ENCODE data around the gene NPAS3. TPM values are rescaled to one million over a fixed set of nuclear protein-coding genes. Genes with fewer than 3 reads are reported as not detected.

Gene NPAS3
- total and polyA plus RNA-seq, 2 of the 13 experiments (the other 11 are each of a cell fraction or from before 2014, with no cell fraction given) = not detected

- TF ChIP-seq ZNF746 (CRISPR knock-in tag; IDR thresholded peaks at IDR 0.05) (no peak), CREB1 (IDR thresholded peaks at IDR 0.05) (no peak), CREB1 (CRISPR knock-in tag; IDR thresholded peaks at IDR 0.05) (no peak), HOXA5 (CRISPR knock-in tag; IDR thresholded peaks at IDR 0.05) (no peak), ZBTB49 (CRISPR knock-in tag; IDR thresholded peaks at IDR 0.05; ENCODE audit: borderline replicate concordance) (no peak), KLF12 (CRISPR knock-in tag; IDR thresholded peaks at IDR 0.05; ENCODE audit: borderline replicate concordance) (no peak), ZNF546 (CRISPR knock-in tag; conservative IDR thresholded peaks at IDR 0.05) (no peak), JDP2 (CRISPR knock-in tag; IDR thresholded peaks at IDR 0.05; ENCODE audit: borderline replicate concordance) (no peak)
Observed at GRCh38 chr14:33642691-33643244, 704.1 kb downstream of the NPAS3 start (continued).

- FAIRE-seq (no peak), ATAC-seq (no peak), DNase-seq (ENCODE audit: low spot score) (no peak)
- no peaks in the 10 kb centered on the region for H4K20me1 ChIP-seq (ENCODE audit: insufficient read depth, low read length)
- no peaks in the 10 kb centered on the region for H3K9me3 ChIP-seq (ENCODE audit: low read length)
- BruUV-seq (replicated peaks) = no TSS peak
- no peaks in the 10 kb centered on the region for H3K4me1 ChIP-seq (ENCODE audit: insufficient read depth, low read length)
- WGBS (ENCODE audit: low lambda C conversion rate) = 3% methylated on average over 5 of the region's 5 CpGs
- H3K4me3 ChIP-seq (replicated peaks in 1 of 3; ENCODE audit: insufficient read depth in 1 of 3, low read depth in 2 of 3, low read length in 3 of 3) = no peak overlapping the region
- no peaks in the 10 kb centered on the region for H3K36me3 ChIP-seq (replicated peaks in 1 of 2; ENCODE audit: control insufficient read depth in 1 of 2, insufficient read depth in 2 of 2, low read length in 2 of 2)
- no peak overlapping the region for H3K4me2 ChIP-seq (ENCODE audit: low read depth, low read length)
- intact Hi-C loops (cut with micrococcal nuclease; ENCODE audit: unreplicated experiment) = no loop called here
- no peak overlapping the region for H3K27ac ChIP-seq (ENCODE audit: extremely low read length, insufficient read depth, low read length)
- H3K9ac ChIP-seq (ENCODE audit: insufficient read depth, low read depth, low read length) = no peak overlapping the region
- in situ Hi-C loops (cut with HindIII; ENCODE audit: extremely low pct_ligation_motif_present, low pct_unique_long_range_greater_than_20kb) = no loop called here
- H3K79me2 ChIP-seq (ENCODE audit: insufficient read depth, low read length) = no peaks in the 10 kb centered on the region
- H3K27me3 ChIP-seq (ENCODE audit: control insufficient read depth in 1 of 2, insufficient read depth in 2 of 2, low read length in 2 of 2) = no peaks in the 10 kb centered on the region
- ChIA-PET CTCF (ENCODE audit: low intra/inter-chr PET ratio, low total read pairs) (no interaction called here), POLR2A (no interaction called here)
- no peak overlapping the region for H2AFZ ChIP-seq (ENCODE audit: low read length)
- TF ChIP-seq SAP130 (CRISPR knock-in tag; IDR thresholded peaks at IDR 0.05; ENCODE audit: low read depth) = no peak
- no peak for TF ChIP-seq PRDM4 (CRISPR knock-in tag; IDR thresholded peaks at IDR 0.05; ENCODE audit: borderline replicate concordance)
- TF ChIP-seq CCAR2 (optimal IDR thresholded peaks at IDR 0.05; ENCODE audit: low read depth, low read length) = no peak
- no peak for TF ChIP-seq NAIF1 (CRISPR knock-in tag; IDR thresholded peaks at IDR 0.05; ENCODE audit: borderline replicate concordance)
- no peak for TF ChIP-seq ZNF382 (CRISPR knock-in tag; IDR thresholded peaks at IDR 0.05; ENCODE audit: borderline replicate concordance)
- no peak for TF ChIP-seq GMEB1 (CRISPR knock-in tag; IDR thresholded peaks at IDR 0.05; ENCODE audit: borderline replicate concordance)
- TF ChIP-seq ELF3 (CRISPR knock-in tag; IDR thresholded peaks at IDR 0.05) = no peak
- no peak for TF ChIP-seq KDM2A (CRISPR knock-in tag; IDR thresholded peaks at IDR 0.05; ENCODE audit: borderline replicate concordance, low read depth)
- no peak for TF ChIP-seq NR2F2 (IDR thresholded peaks at IDR 0.05; ENCODE audit: borderline replicate concordance, low read depth)
Observed at GRCh38 chr14:33643426-33644181, 704.9 kb downstream of the NPAS3 start.

All from HepG2 (cell line).